BLaER1 treated with 17β-estradiol and CSF1 and Interleukin-3, amounts not matched to agents 10 nM and 100 nM (cell line): ENCODE measurements around the gene PROX2.

Experiments
- H3K27ac ChIP-seq, 11 experiments: shearing (Covaris generic); formaldehyde crosslinking; 2 replicates each; pipeline ENCODE4 v1.8.1; 2022
- H3K27me3 ChIP-seq, 11 experiments: shearing (Covaris generic); formaldehyde crosslinking; 2 replicates each; pipeline ENCODE4 v1.8.1; 2022
- H3K36me3 ChIP-seq, 11 experiments: shearing (Covaris generic); formaldehyde crosslinking; 2 replicates each; pipeline ENCODE4 v1.8.1; 2022
- H3K4me1 ChIP-seq, 10 experiments: shearing (Covaris generic); formaldehyde crosslinking; 2 replicates each; pipeline ENCODE4 v1.8.1; 2022
- H3K4me2 ChIP-seq, 11 experiments: shearing (Covaris generic); formaldehyde crosslinking; 2 replicates each; pipeline ENCODE4 v1.8.1; 2022
- H3K4me3 ChIP-seq, 10 experiments: shearing (Covaris generic); formaldehyde crosslinking; 2 replicates each; pipeline ENCODE4 v1.8.1; 2022
- H3K9ac ChIP-seq, 11 experiments: shearing (Covaris generic); formaldehyde crosslinking; 2 replicates each; pipeline ENCODE4 v1.8.1; 2022
- H3K9me3 ChIP-seq, 11 experiments: shearing (Covaris generic); formaldehyde crosslinking; replicated peaks in 1 of 11; 2 replicates each; pipeline ENCODE4 v1.8.1; 2022
- H4K20me1 ChIP-seq, 11 experiments: shearing (Covaris generic); formaldehyde crosslinking; 2 replicates each; pipeline ENCODE4 v1.8.1; 2022
- Cebpa-rat ChIP-seq, 11 experiments: shearing (Covaris generic); IDR thresholded peaks; 2 replicates each; pipeline ENCODE4 v1.8.1; 2022

PROX2 gene

GRCh38 chr14:74836251-74836960 is 39.5 kb downstream of the PROX2 start:
- Histone ChIP-seq H3K27me3 (no peaks in the 10 kb centered on the region), H4K20me1 (no peaks in the 10 kb centered on the region), H3K9me3 (no peaks in the 10 kb centered on the region), H3K4me2 (peak overlapping the region in 10 of 11 experiments; percentile 3 to 29 (median 10); a peak in 11 of 22 replicates), H3K9ac (no peak overlapping the region), H3K4me3 (no peak overlapping the region), H3K4me1 (peaks cover 21 to 41% (median 30%) of the 10 kb centered on the region in 10 experiments; a peak in 19 of 20 replicates), H3K36me3 (peaks cover 28 to 76% (median 63%) of the 10 kb centered on the region in 11 experiments), H3K27ac (no peak overlapping the region; a peak in 1 of 22 replicates)
- no peak for TF ChIP-seq Cebpa-rat (IDR thresholded peaks at IDR 0.05)

DNA sequence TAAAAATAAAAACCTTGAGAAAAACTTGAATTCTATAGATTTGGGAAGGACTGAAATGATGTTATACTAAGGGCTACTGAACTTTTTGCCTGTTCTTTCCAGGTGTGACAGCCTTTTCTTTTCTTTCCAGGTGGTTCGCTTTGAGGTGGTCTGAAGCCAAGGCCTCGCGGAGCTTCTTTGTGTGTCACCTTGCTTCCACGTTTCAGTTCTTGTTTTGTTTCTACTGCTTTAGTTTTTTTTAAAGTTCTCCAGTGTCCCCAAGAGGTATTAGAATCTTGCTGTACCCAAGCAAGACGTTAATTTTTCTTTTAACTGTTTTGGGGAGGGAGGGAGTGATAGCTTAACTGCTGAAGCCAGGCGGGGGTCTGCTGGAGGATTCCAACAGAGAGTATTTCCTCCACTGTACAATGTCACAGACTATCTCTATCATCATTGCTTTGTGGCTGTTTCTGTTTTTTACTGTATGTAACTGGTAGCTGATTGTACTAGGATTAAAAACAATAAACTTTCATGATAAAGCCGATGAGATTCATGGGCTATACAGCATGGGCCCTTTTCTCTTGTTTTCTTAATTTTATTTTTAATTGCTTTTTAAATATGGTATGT is 40.2 kb downstream of the PROX2 start:
- H4K20me1 ChIP-seq: no peaks in the 10 kb centered on the region
- H3K4me2 ChIP-seq: peak overlapping the region in 6 of 11 experiments; percentile 3 to 17 (median 10); a peak in 5 of 22 replicates
- H3K9ac ChIP-seq: no peak overlapping the region
- H3K27ac ChIP-seq: no peak overlapping the region
- TF ChIP-seq Cebpa-rat (IDR thresholded peaks at IDR 0.05): no peak
- no peaks in the 10 kb centered on the region for H3K9me3 ChIP-seq
- no peak overlapping the region for H3K4me3 ChIP-seq
- peaks cover 32 to 76% (median 64%) of the 10 kb centered on the region in 11 experiments for H3K36me3 ChIP-seq
- H3K4me1 ChIP-seq: peaks cover 17 to 35% (median 28%) of the 10 kb centered on the region in 10 experiments; a peak in 19 of 20 replicates
- H3K27me3 ChIP-seq: no peaks in the 10 kb centered on the region

GRCh38 chr14:74834692-74835392 is 41.1 kb downstream of the PROX2 start:
- H3K27me3 ChIP-seq: no peaks in the 10 kb centered on the region
- H3K27ac ChIP-seq: no peak overlapping the region
- H3K9me3 ChIP-seq: no peaks in the 10 kb centered on the region
- H4K20me1 ChIP-seq: no peaks in the 10 kb centered on the region
- TF ChIP-seq Cebpa-rat (IDR thresholded peaks at IDR 0.05): no peak
- peaks cover 32 to 76% (median 64%) of the 10 kb centered on the region in 11 experiments for H3K36me3 ChIP-seq
- H3K4me1 ChIP-seq: peaks cover 17 to 32% (median 28%) of the 10 kb centered on the region in 10 experiments; a peak in 19 of 20 replicates
- H3K9ac ChIP-seq: no peak overlapping the region
- no peak overlapping the region for H3K4me3 ChIP-seq
- H3K4me2 ChIP-seq: no peak overlapping the region

- Histone ChIP-seq H3K4me2 (no peak overlapping the region), H3K4me3 (no peak overlapping the region), H3K27me3 (no peaks in the 10 kb centered on the region), H3K4me1 (peaks cover 19 to 35% (median 22%) of the 10 kb centered on the region in 10 experiments; a peak in 19 of 20 replicates), H3K9me3 (no peaks in the 10 kb centered on the region), H3K27ac (no peak overlapping the region), H3K36me3 (peaks cover 52 to 85% (median 78%) of the 10 kb centered on the region in 11 experiments), H4K20me1 (no peaks in the 10 kb centered on the region), H3K9ac (no peak overlapping the region)
- no peak for TF ChIP-seq Cebpa-rat (IDR thresholded peaks at IDR 0.05)
Observed at GRCh38 chr14:74832849-74833248, 43.1 kb downstream of the PROX2 start.

DNA sequence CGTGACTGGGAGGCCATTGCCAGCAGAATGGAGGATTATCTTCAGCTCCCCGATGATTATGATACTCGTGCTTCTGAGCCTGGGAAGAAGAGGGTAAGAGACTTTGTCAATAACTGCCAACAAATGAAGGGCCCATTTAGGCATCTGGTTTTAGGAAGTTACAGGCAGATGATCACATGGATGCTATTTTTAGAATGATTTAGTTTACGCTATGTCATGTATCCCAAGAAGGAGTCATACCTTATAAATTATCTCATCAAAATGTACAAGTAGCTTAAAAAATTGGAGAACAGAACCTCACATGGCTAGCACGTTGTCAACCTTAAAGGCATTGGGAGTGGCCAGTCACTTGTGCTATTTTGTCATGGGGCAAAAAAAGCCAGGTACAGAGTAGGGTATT is 46.7 kb downstream of the PROX2 start:
- H3K9me3 ChIP-seq: no peaks in the 10 kb centered on the region
- H3K36me3 ChIP-seq: peaks cover 65 to 94% (median 79%) of the 10 kb centered on the region in 11 experiments
- H3K9ac ChIP-seq: no peak overlapping the region
- H4K20me1 ChIP-seq: no peaks in the 10 kb centered on the region
- no peak for TF ChIP-seq Cebpa-rat (IDR thresholded peaks at IDR 0.05)
- H3K4me1 ChIP-seq: peaks cover 0 to 21% (median 7%) of the 10 kb centered on the region in 10 experiments; a peak in 14 of 20 replicates
- H3K4me3 ChIP-seq: no peak overlapping the region
- peak overlapping the region in 1 of 11 experiments; percentile 3; a peak in 1 of 22 replicates for H3K27ac ChIP-seq
- peak overlapping the region in 3 of 11 experiments; percentile 14 to 45 (median 16); a peak in 4 of 22 replicates for H3K4me2 ChIP-seq
- H3K27me3 ChIP-seq: no peaks in the 10 kb centered on the region

- H3K9ac ChIP-seq: no peak overlapping the region
- no peaks in the 10 kb centered on the region for H3K27me3 ChIP-seq
- no peak overlapping the region for H3K27ac ChIP-seq
- TF ChIP-seq Cebpa-rat (IDR thresholded peaks at IDR 0.05): no peak
- no peak overlapping the region for H3K4me3 ChIP-seq
- H3K9me3 ChIP-seq: no peaks in the 10 kb centered on the region
- no peak overlapping the region for H3K4me2 ChIP-seq
- no peaks in the 10 kb centered on the region; a peak in 1 of 22 replicates for H4K20me1 ChIP-seq
- peaks cover 0 to 21% (median 7%) of the 10 kb centered on the region in 10 experiments; a peak in 14 of 20 replicates for H3K4me1 ChIP-seq
- peaks cover 63 to 97% (median 83%) of the 10 kb centered on the region in 11 experiments for H3K36me3 ChIP-seq
Observed at GRCh38 chr14:74826574-74826973, 49.4 kb downstream of the PROX2 start.
